Putamen (tissue), 1 donor: ENCODE data around the gene CORO1C.

Source experiments
- DNase-seq: peaks from one replicate; pipeline ENCODE4 v3.0.0-alpha.2; 2016; ENCODE audit warnings: low spot score

The CORO1C gene

DNA sequence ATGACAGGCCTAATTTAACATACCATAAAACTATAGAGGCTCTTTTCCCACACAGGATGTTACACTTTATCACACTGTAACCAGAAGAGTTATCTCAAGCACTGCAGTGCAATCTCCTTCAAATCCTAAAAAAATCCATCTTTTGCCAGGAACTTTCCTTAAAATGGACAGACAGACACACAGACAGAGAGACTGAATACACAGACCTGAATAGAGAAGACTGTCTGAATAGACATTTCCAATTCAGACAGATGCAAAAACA, 6.5 kb downstream of the CORO1C start:
- no peak for DNase-seq

- no peak for DNase-seq
These were observed 7.0 kb downstream of the CORO1C start for GRCh38 chr12:108724054-108724889.

GRCh38 chr12:108722992-108723766, 8.1 kb downstream of the CORO1C start:
- no peak for DNase-seq

DNA sequence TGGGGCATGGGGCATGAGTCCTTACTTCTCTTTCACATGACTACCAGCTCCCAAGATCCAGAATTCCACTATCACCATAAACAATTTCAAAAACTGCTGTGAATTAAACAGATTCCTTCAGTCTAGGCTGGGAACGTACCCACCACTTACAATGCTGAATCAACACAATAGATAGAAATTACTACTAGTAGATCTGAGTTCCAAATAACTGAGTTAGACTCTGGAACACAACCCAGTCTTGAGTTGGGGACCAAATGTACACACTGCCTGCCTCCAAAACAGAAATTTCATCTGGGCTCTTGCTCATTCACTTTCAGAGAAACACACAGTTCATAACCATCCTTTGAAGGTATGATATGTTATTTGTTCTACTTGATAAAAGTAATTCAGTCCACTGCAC, 8.9 kb downstream of the CORO1C start:
- no peak for DNase-seq

- no peak for DNase-seq
These were observed 9.5 kb downstream of the CORO1C start for GRCh38 chr12:108721824-108722223.

- no peak for DNase-seq
These were observed 10.4 kb downstream of the CORO1C start for GRCh38 chr12:108720757-108721514.

GRCh38 chr12:108717243-108717642, 14.1 kb downstream of the CORO1C start:
- DNase-seq, result no peak

DNA sequence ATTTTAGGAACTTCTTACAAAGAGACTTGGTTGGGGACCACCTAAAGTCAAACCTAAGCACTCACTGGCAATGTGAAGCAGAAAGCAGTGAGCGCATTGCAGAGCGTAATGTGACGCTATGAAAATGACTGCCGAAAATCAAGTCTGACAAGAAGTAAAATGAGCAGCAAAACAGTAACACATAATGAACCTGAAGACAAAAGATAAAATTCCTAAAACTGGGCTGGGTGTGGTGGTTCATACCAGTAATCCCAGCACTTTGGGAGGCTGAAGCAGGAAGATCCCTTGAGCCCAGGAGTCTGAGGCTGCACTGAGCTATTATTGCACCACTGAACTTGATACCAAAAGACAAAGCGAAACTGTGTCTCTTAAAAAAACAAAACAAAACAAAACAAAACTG, 16.5 kb downstream of the CORO1C start:
- DNase-seq, result no peak

GRCh38 chr12:108713471-108713870, 17.8 kb downstream of the CORO1C start:
- DNase-seq, result no peak

DNA sequence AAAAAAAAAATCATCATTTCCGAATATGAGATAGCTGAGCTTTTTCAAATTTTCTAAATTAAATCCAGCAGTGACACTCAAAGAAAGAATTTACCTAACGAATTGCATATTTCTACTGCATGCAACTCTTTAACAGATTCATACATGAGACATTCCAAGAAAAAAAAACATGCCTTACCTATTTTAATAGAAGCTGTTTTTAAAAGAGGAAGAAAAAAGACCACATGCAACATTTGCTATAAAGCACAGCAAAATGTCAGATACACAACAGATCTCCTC, 18.5 kb downstream of the CORO1C start:
- DNase-seq, result no peak

DNA sequence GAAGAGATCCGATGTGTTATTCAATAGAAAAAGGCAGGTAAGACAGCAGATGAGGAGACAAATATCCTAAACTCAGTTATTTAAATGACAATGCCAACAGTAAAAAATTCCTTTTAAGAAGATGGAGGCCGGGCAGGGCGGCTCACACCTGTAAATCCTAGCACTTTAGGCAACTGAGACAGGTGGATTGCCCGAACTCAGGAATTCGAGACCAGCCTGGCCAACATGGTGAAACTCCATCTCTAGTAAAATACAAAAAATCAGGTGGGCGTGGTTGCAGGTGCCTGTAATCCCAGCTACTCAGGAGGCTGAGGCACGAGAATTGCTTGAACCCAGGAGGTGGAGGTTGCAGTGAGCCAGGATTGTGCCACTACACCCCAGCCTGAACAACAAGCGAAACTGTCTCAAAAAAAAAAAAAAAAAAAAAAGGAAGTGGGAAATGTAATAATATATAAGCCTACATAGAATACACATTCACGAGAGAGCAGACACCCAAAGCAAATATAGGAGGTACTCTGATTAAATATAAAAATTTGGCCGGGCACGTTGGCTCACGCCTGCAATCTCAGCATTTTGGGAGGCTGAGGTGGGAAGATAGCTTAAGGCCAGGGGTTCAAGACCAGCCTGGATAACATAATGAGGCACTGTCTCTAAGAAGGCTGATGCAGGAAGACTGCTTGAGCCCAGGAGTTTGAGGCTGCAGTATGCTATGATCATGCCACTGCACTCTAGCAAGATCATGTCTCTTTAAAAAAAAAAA, 19.0 kb downstream of the CORO1C start:
- no peak for DNase-seq

GRCh38 chr12:108711489-108712164, 19.7 kb downstream of the CORO1C start:
- DNase-seq, result no peak

- DNase-seq, result no peak
These were observed 21.6 kb downstream of the CORO1C start for GRCh38 chr12:108709697-108710096.

- DNase-seq, result no peak
These were observed 26.8 kb downstream of the CORO1C start for GRCh38 chr12:108704527-108704926.

- DNase-seq, result no peak
These were observed 28.6 kb downstream of the CORO1C start for GRCh38 chr12:108702595-108703320.

GRCh38 chr12:108701779-108702441, 29.4 kb downstream of the CORO1C start:
- no peak for DNase-seq

DNA sequence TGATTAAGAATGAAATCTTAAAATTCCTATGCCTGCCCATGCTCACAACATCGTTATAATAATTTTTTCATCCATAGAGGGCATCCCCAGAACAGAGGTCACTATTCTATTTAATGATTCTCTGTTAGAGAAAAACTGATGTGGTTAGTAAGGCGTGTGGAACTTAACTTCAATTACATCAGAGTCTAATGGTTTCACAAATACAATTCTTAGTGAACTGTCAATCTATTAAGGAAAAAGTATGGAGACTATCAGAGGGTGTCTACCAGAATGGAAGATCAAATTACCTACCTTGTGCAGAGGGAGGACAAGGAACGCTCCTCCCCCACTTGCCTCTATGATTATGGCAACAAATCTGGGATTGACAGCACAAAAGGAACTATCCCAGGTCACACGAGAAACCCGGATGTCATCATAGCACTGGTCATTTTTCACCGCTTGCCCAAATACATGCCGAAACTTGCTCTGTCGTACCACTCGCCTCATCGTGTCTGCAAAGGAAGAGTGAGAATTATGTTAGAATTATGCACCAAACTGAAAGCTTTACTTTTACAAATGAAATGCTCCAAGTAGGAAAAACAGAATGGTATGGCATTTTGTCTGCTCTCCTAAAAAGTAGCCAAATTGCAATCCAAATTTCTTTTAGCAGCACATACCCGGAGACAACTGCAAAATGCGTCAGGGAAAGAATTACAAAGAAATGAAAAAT, 30.3 kb downstream of the CORO1C start:
- DNase-seq, result no peak

- DNase-seq, result no peak
These were observed 31.3 kb downstream of the CORO1C start for GRCh38 chr12:108699955-108700563.

GRCh38 chr12:108697905-108698304, 33.4 kb downstream of the CORO1C start:
- no peak for DNase-seq

- DNase-seq, result no peak
These were observed 34.4 kb downstream of the CORO1C start for GRCh38 chr12:108696996-108697290.
